Esophagus squamous epithelium (tissue), 5 donors: ENCODE measurements around the gene RNF180. TPM values are rescaled to one million over a fixed set of nuclear protein-coding genes. Genes with fewer than 3 reads are reported as not detected.

Experiments used
- DNase-seq: peaks from one replicate; lab custom pipeline; 2025; lab: John Stamatoyannopoulos, UW
- H3K27ac ChIP-seq, 4 donors: fragments of 200-600 bp; sonication (generic); one replicate each; pipeline ENCODE4 v1.5.1; 2016 to 2019; ENCODE audit warnings: mild to moderate bottlenecking in 1 of 4
- H3K27me3 ChIP-seq, 4 donors: fragments of 200-600 bp; sonication (generic); 1 replicate in 3 of 4; 2 replicates in 1 of 4; pipeline versions ENCODE4 v1.5.1 to v1.6.0; 2017 to 2021; ENCODE audit warnings: antibody characterized with exemption in 1 of 4
- H3K36me3 ChIP-seq, 3 donors: fragments of 200-600 bp; sonication (generic); one replicate each; pipeline ENCODE4 v1.5.1; 2016 to 2019
- H3K4me1 ChIP-seq, 3 donors: fragments of 200-600 bp; sonication (generic); one replicate each; pipeline ENCODE4 v1.5.1; 2017 to 2019
- H3K4me3 ChIP-seq, 4 donors: fragments of 200-600 bp; sonication (generic); 1 replicate in 3 of 4; 2 replicates in 1 of 4; pipeline ENCODE4 v1.5.1; 2016 to 2019; ENCODE audit warnings: mild to moderate bottlenecking in 2 of 4, moderate library complexity in 1 of 4
- H3K9me3 ChIP-seq, 3 donors: fragments of 200-600 bp; sonication (generic); one replicate each; pipeline ENCODE4 v1.5.1; 2016 to 2019
- POLR2A ChIP-seq, 4 donors: fragments of 450-650 bp; IDR thresholded peaks; one replicate each; pipeline ENCODE4 v1.6.1; 2017; ENCODE audit warnings: antibody characterized with exemption in 4 of 4, mild to moderate bottlenecking in 4 of 4, moderate library complexity in 3 of 4
- WGBS, 2 donors: methylation state at CpG; one replicate each; pipeline ENCODE4 v1.1.5; 2018; 5-methylcytosine and 5-hydroxymethylcytosine counted together
- intact Hi-C: fragments of 100-400 bp; cut with DNase I; formaldehyde crosslinking; loops from one replicate; pipeline ENCODE4 v1.15.0; 2022
- total RNA-seq, 4 donors: library from RNA; depleted of rRNA; stranded (reverse); fragments of >200 nt; gene quantifications; one replicate each; pipeline ENCODE4 v1.1.0, GENCODE V29; 2016
- TF ChIP-seq, protein P1 (sequence below), 6 experiments: fragments of 450-650 bp in 4 of 6; fragments of 200-600 bp in 2 of 6; sonication (generic) in 2 of 6; IDR thresholded peaks; one replicate each; pipeline ENCODE4 v1.5.1; 2016 to 2019; ENCODE audit warnings: antibody characterized with exemption in 6 of 6, mild to moderate bottlenecking in 4 of 6, moderate library complexity in 4 of 6
- donor health status: DM: yes; HTN: yes; CAD: no.

The RNF180 gene
- total RNA-seq, 4 donors from 2014 or later, result 2.1 to 9.5 (median 3.3) TPM

DNA sequence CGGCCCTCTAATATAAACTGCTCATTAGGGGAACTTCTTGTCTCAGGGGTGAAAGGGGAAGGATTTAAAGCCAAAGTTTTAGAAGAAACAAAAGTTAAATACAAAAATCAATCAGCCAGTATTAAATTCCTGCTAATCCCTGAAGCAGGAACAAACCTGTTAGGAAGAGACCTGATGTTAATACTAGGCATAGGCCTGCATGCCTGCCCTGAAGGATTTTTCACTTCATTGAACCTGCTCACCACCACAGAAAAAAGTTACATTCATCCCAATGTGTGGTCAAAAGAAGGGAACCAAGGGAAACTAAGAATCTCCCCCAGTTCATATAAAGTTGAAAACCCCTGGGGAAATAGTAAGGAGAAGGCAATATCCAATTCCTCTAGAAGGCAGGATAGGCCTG is 9.4 kb upstream of the RNF180 start:
- TF ChIP-seq, protein P1, sequence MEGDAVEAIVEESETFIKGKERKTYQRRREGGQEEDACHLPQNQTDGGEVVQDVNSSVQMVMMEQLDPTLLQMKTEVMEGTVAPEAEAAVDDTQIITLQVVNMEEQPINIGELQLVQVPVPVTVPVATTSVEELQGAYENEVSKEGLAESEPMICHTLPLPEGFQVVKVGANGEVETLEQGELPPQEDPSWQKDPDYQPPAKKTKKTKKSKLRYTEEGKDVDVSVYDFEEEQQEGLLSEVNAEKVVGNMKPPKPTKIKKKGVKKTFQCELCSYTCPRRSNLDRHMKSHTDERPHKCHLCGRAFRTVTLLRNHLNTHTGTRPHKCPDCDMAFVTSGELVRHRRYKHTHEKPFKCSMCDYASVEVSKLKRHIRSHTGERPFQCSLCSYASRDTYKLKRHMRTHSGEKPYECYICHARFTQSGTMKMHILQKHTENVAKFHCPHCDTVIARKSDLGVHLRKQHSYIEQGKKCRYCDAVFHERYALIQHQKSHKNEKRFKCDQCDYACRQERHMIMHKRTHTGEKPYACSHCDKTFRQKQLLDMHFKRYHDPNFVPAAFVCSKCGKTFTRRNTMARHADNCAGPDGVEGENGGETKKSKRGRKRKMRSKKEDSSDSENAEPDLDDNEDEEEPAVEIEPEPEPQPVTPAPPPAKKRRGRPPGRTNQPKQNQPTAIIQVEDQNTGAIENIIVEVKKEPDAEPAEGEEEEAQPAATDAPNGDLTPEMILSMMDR (IDR thresholded peaks at IDR 0.05), result no peak
- TF ChIP-seq POLR2A (IDR thresholded peaks at IDR 0.05), result no peak
- Histone ChIP-seq H3K4me1 (peaks cover 0 to 9% (median 0%) of the 10 kb centered on the region in 3 donors), H3K4me3 (no peak overlapping the region), H3K9me3 (peaks cover 0 to 17% (median 10%) of the 10 kb centered on the region in 3 donors), H3K27ac (no peak overlapping the region), H3K36me3 (no peaks in the 10 kb centered on the region), H3K27me3 (no peaks in the 10 kb centered on the region)
- intact Hi-C loops, result no loop called here
- WGBS, 2 donors, result 25 to 50% methylated on average over 1 of the region's 1 CpG
- no peak for DNase-seq

DNA sequence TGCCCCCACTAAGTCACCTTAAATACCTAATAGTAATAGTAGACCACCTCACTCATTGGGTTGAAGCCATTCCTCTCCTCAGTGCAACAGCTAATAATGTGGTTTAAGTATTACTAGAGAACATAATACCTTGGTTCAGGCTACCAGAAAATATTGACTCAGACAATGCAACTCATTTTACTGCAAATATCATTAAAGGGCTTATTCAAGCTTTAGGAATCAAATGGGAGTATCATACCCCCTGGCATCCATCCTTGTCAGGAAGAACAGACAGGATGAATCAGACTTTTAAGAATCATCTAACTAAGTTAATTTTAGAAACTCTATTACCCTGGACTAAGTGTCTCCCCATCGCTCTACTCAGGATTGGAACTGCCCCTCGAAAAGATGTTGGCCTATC is 6.8 kb upstream of the RNF180 start:
- Histone ChIP-seq H3K36me3 (no peaks in the 10 kb centered on the region), H3K9me3 (peaks cover 0 to 5% (median 3%) of the 10 kb centered on the region in 3 donors), H3K27me3 (no peaks in the 10 kb centered on the region), H3K27ac (no peak overlapping the region), H3K4me3 (no peak overlapping the region), H3K4me1 (peaks cover 0 to 9% (median 0%) of the 10 kb centered on the region in 3 donors)
- no peak for DNase-seq
- TF ChIP-seq, protein P1 (IDR thresholded peaks at IDR 0.05), result no peak
- TF ChIP-seq POLR2A (IDR thresholded peaks at IDR 0.05), result no peak
- intact Hi-C loops, result no loop called here
- WGBS, 2 donors, result 86 to 97% methylated on average over 2 of the region's 2 CpGs

DNA sequence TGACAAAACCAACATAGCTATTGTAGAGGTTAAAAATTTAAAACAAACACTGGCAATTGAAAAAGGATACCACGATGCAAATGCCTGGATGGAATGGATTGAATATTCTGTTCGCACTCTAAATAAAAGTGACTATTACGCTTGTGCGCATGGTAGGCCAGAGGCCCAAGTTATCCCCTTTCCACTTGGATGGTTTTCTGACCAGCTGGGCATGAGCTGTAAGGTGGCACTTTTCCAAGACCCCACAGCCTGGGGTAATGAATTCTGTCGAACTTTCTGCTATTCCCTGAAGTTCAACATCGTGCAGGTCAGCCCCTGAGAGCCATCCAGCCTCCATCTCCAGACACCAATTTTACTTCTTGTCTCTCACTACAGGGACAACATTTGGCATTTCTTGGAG is 5.4 kb upstream of the RNF180 start:
- Histone ChIP-seq H3K27me3 (peaks cover 0 to under 1% (median 0%) of the 10 kb centered on the region in 4 donors), H3K9me3 (no peaks in the 10 kb centered on the region), H3K4me3 (no peak overlapping the region), H3K27ac (no peak overlapping the region), H3K36me3 (no peaks in the 10 kb centered on the region), H3K4me1 (peaks cover 0 to 15% (median 0%) of the 10 kb centered on the region in 3 donors)
- intact Hi-C loops, result no loop called here
- WGBS, 2 donors, result 78 to 84% methylated on average over 6 of the region's 6 CpGs
- DNase-seq, result no peak
- no peak for TF ChIP-seq POLR2A (IDR thresholded peaks at IDR 0.05)
- TF ChIP-seq, protein P1 (IDR thresholded peaks at IDR 0.05), result no peak

DNA sequence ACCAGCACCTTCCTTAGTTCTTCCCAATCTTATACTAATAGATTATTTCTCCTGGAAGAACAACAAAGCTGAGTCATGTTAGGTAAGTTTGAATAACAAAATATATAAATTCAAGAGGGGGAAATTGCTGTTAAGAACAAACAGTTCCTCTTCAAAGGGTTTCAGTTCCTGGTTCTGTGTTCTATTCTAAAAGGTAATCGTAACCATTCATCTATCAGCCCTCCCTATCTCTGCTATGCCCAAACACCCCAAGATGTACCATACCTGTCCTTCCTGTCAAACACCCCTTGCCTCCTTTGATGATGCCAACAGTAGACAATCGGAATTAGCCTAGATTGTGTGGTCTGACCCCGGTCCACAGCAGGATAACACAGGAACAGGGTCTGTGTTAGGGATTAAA is 4.2 kb upstream of the RNF180 start:
- TF ChIP-seq POLR2A (IDR thresholded peaks at IDR 0.05), result no peak
- TF ChIP-seq, protein P1 (IDR thresholded peaks at IDR 0.05), result no peak

GRCh38 chr5:64163135-64163534 is 2.5 kb upstream of the RNF180 start:
- DNase-seq, result no peak
- Histone ChIP-seq H3K27me3 (peaks cover 0 to 9% (median 0%) of the 10 kb centered on the region in 4 donors), H3K36me3 (no peaks in the 10 kb centered on the region), H3K27ac (no peak overlapping the region), H3K4me3 (no peak overlapping the region), H3K4me1 (peaks cover 0 to 29% (median 0%) of the 10 kb centered on the region in 3 donors), H3K9me3 (no peaks in the 10 kb centered on the region)
- TF ChIP-seq, protein P1 (IDR thresholded peaks at IDR 0.05), result no peak
- no peak for TF ChIP-seq POLR2A (IDR thresholded peaks at IDR 0.05)
- intact Hi-C loops, result no loop called here

More for the DNA sequence above, 4.2 kb upstream of the RNF180 start:
- H3K4me1 ChIP-seq, result peaks cover 0 to 13% (median 0%) of the 10 kb centered on the region in 3 donors
- 79 to 83% methylated on average over 3 of the region's 3 CpGs for WGBS, 2 donors
- H3K36me3 ChIP-seq, result no peaks in the 10 kb centered on the region
- H3K27ac ChIP-seq, result no peak overlapping the region
- no peak overlapping the region for H3K4me3 ChIP-seq
- intact Hi-C loops, result no loop called here
- peaks cover 0 to 9% (median 0%) of the 10 kb centered on the region in 4 donors for H3K27me3 ChIP-seq
- DNase-seq, result no peak
- no peaks in the 10 kb centered on the region for H3K9me3 ChIP-seq
